ENCODE results near the gene UROC1.

- TF ChIP-seq, protein P1, sequence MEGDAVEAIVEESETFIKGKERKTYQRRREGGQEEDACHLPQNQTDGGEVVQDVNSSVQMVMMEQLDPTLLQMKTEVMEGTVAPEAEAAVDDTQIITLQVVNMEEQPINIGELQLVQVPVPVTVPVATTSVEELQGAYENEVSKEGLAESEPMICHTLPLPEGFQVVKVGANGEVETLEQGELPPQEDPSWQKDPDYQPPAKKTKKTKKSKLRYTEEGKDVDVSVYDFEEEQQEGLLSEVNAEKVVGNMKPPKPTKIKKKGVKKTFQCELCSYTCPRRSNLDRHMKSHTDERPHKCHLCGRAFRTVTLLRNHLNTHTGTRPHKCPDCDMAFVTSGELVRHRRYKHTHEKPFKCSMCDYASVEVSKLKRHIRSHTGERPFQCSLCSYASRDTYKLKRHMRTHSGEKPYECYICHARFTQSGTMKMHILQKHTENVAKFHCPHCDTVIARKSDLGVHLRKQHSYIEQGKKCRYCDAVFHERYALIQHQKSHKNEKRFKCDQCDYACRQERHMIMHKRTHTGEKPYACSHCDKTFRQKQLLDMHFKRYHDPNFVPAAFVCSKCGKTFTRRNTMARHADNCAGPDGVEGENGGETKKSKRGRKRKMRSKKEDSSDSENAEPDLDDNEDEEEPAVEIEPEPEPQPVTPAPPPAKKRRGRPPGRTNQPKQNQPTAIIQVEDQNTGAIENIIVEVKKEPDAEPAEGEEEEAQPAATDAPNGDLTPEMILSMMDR (conservative IDR thresholded peaks at IDR 0.05; ENCODE audit: low read length): no peak
- TF ChIP-seq EZH2phosphoT487 (IDR thresholded peaks at IDR 0.05; ENCODE audit: borderline replicate concordance): no peak
Observed at GRCh38 chr3:126517291-126517951, at the start of gene UROC1.

Measured in Loucy (cell line).